ENCODE measurements around the gene SIGLEC1. TPM values are rescaled to one million over a fixed set of nuclear protein-coding genes. Genes with fewer than 3 reads are reported as not detected.

The SIGLEC1 gene
- total and polyA plus RNA-seq, 2 donors (not counting 1 experiment from before 2014, with no cell fraction given), result not detected

GRCh38 chr20:3691306-3691705 lies 21.1 kb downstream of the SIGLEC1 start:
- H3K27me3 ChIP-seq (ENCODE audit: control insufficient read depth, insufficient read depth, low read length), result no peaks in the 10 kb centered on the region
- H3K4me2 ChIP-seq (ENCODE audit: extremely low read depth, insufficient read depth, low read length), result no peak overlapping the region
- H2AFZ ChIP-seq (ENCODE audit: low read length), result no peak overlapping the region
- H3K4me3 ChIP-seq (replicated peaks in 1 of 4; ENCODE audit: control extremely low read depth in 1 of 4, insufficient read depth in 1 of 4, low read depth in 3 of 4, low read length in 4 of 4), result no peak overlapping the region
- TF ChIP-seq EZH2 (IDR thresholded peaks at IDR 0.05; ENCODE audit: low read length, missing control alignments), result no peak
- no peak for TF ChIP-seq CTCF (conservative IDR thresholded peaks at IDR 0.05 in 1 of 2, IDR thresholded peaks at IDR 0.05 in 1 of 2; ENCODE audit: low read depth in 1 of 2, low read length in 2 of 2)
- H3K36me3 ChIP-seq (ENCODE audit: control insufficient read depth, insufficient read depth, low read length), result no peaks in the 10 kb centered on the region
- no peak for DNase-seq (ENCODE audit: low read depth in 2 of 2)
- peaks cover 12% of the 10 kb centered on the region for H3K4me1 ChIP-seq (ENCODE audit: control insufficient read depth, extremely low read depth, insufficient read depth, low read length)
- H3K9me3 ChIP-seq (ENCODE audit: control insufficient read depth, insufficient read depth, low read depth, low read length), result no peaks in the 10 kb centered on the region
- no peaks in the 10 kb centered on the region for H3K79me2 ChIP-seq (ENCODE audit: control insufficient read depth, insufficient read depth, low read length)
- H4K20me1 ChIP-seq (ENCODE audit: control insufficient read depth, extremely low read depth, insufficient read depth, low read length), result no peaks in the 10 kb centered on the region
- no peak overlapping the region for H3K9ac ChIP-seq (ENCODE audit: insufficient read depth, low read length)
- no peak overlapping the region for H3K27ac ChIP-seq (ENCODE audit: insufficient read depth, low read length)

- H3K79me2 ChIP-seq (ENCODE audit: control insufficient read depth, insufficient read depth, low read length), result no peaks in the 10 kb centered on the region
- no peaks in the 10 kb centered on the region for H3K9me3 ChIP-seq (ENCODE audit: control insufficient read depth, insufficient read depth, low read depth, low read length)
- DNase-seq (ENCODE audit: low read depth in 2 of 2), result no peak
- no peak overlapping the region for H3K27ac ChIP-seq (ENCODE audit: insufficient read depth, low read length)
- no peaks in the 10 kb centered on the region for H3K27me3 ChIP-seq (ENCODE audit: control insufficient read depth, insufficient read depth, low read length)
- no peaks in the 10 kb centered on the region for H3K36me3 ChIP-seq (ENCODE audit: control insufficient read depth, insufficient read depth, low read length)
- H3K4me1 ChIP-seq (ENCODE audit: control insufficient read depth, extremely low read depth, insufficient read depth, low read length), result peaks cover 14% of the 10 kb centered on the region
- TF ChIP-seq CTCF (conservative IDR thresholded peaks at IDR 0.05 in 1 of 2, IDR thresholded peaks at IDR 0.05 in 1 of 2; ENCODE audit: low read depth in 1 of 2, low read length in 2 of 2), result no peak
- TF ChIP-seq EZH2 (IDR thresholded peaks at IDR 0.05; ENCODE audit: low read length, missing control alignments), result no peak
- no peak overlapping the region for H2AFZ ChIP-seq (ENCODE audit: low read length)
- H3K4me3 ChIP-seq (replicated peaks in 1 of 4; ENCODE audit: control extremely low read depth in 1 of 4, insufficient read depth in 1 of 4, low read depth in 3 of 4, low read length in 4 of 4), result no peak overlapping the region
- no peak overlapping the region for H3K9ac ChIP-seq (ENCODE audit: insufficient read depth, low read length)
- no peaks in the 10 kb centered on the region for H4K20me1 ChIP-seq (ENCODE audit: control insufficient read depth, extremely low read depth, insufficient read depth, low read length)
- H3K4me2 ChIP-seq (ENCODE audit: extremely low read depth, insufficient read depth, low read length), result no peak overlapping the region
Measured at GRCh38 chr20:3690413-3690812, 22.0 kb downstream of the SIGLEC1 start.

- Histone ChIP-seq H4K20me1 (ENCODE audit: control insufficient read depth, extremely low read depth, insufficient read depth, low read length) (no peaks in the 10 kb centered on the region), H3K27ac (ENCODE audit: insufficient read depth, low read length) (no peak overlapping the region), H3K9me3 (ENCODE audit: control insufficient read depth, insufficient read depth, low read depth, low read length) (no peaks in the 10 kb centered on the region), H3K4me3 (replicated peaks in 1 of 4; ENCODE audit: control extremely low read depth in 1 of 4, insufficient read depth in 1 of 4, low read depth in 3 of 4, low read length in 4 of 4) (no peak overlapping the region), H3K4me1 (ENCODE audit: control insufficient read depth, extremely low read depth, insufficient read depth, low read length) (peaks cover 16% of the 10 kb centered on the region), H3K79me2 (ENCODE audit: control insufficient read depth, insufficient read depth, low read length) (no peaks in the 10 kb centered on the region), H3K36me3 (ENCODE audit: control insufficient read depth, insufficient read depth, low read length) (no peaks in the 10 kb centered on the region), H2AFZ (ENCODE audit: low read length) (no peak overlapping the region), H3K4me2 (ENCODE audit: extremely low read depth, insufficient read depth, low read length) (no peak overlapping the region), H3K9ac (ENCODE audit: insufficient read depth, low read length) (no peak overlapping the region), H3K27me3 (ENCODE audit: control insufficient read depth, insufficient read depth, low read length) (no peaks in the 10 kb centered on the region)
- DNase-seq (ENCODE audit: low read depth in 2 of 2), result no peak
- no peak for TF ChIP-seq CTCF (conservative IDR thresholded peaks at IDR 0.05 in 1 of 2, IDR thresholded peaks at IDR 0.05 in 1 of 2; ENCODE audit: low read depth in 1 of 2, low read length in 2 of 2)
- TF ChIP-seq EZH2 (IDR thresholded peaks at IDR 0.05; ENCODE audit: low read length, missing control alignments), result no peak
Measured at GRCh38 chr20:3689978-3690377, 22.4 kb downstream of the SIGLEC1 start.

All from fibroblast of lung (primary cell).